ENCODE data around the gene FSIP1. TPM values are rescaled to one million over a fixed set of nuclear protein-coding genes. Genes with fewer than 3 reads are reported as not detected.

The FSIP1 gene
- total and polyA plus RNA-seq, 9 donors: 0.13 to 6.8 (median 0.79) TPM

DNA sequence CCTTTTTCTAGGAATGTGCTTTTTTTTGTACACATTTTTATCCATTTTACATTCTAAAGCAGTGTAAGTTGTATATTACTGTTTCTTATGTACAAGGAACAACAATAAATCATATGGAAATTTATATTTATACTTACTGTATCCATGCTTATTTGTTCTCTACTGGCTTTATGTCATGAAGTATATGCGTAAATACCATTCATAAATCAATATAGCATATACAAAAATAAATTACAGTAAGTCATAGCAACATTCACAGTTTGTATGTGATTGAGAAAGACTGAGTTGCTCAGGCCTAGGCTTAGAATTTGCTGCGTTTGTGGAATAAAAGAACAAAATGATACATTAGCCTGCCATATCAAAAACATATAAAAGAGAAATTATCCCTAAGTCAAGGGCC is 185.3 kb downstream of the FSIP1 start:
- Histone ChIP-seq H3K4me3 (no peak overlapping the region), H3K27me3 (no peaks in the 10 kb centered on the region), H3K36me3 (no peaks in the 10 kb centered on the region), H3K4me1 (ENCODE audit: insufficient read depth) (peaks cover 1% of the 10 kb centered on the region), H3K27ac (no peak overlapping the region), H3K9me3 (no peaks in the 10 kb centered on the region)
- no peak for DNase-seq
- TF ChIP-seq EP300 (IDR thresholded peaks at IDR 0.05) (no peak), POLR2A (IDR thresholded peaks at IDR 0.05) (no peak)
- TF ChIP-seq, protein P1, sequence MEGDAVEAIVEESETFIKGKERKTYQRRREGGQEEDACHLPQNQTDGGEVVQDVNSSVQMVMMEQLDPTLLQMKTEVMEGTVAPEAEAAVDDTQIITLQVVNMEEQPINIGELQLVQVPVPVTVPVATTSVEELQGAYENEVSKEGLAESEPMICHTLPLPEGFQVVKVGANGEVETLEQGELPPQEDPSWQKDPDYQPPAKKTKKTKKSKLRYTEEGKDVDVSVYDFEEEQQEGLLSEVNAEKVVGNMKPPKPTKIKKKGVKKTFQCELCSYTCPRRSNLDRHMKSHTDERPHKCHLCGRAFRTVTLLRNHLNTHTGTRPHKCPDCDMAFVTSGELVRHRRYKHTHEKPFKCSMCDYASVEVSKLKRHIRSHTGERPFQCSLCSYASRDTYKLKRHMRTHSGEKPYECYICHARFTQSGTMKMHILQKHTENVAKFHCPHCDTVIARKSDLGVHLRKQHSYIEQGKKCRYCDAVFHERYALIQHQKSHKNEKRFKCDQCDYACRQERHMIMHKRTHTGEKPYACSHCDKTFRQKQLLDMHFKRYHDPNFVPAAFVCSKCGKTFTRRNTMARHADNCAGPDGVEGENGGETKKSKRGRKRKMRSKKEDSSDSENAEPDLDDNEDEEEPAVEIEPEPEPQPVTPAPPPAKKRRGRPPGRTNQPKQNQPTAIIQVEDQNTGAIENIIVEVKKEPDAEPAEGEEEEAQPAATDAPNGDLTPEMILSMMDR (IDR thresholded peaks at IDR 0.05): no peak
- intact Hi-C loops (cut with DNase I): no loop called here
- WGBS, 3 donors: 64 to 68% (median 66%) methylated on average over 2 of the region's 2 CpGs

DNA sequence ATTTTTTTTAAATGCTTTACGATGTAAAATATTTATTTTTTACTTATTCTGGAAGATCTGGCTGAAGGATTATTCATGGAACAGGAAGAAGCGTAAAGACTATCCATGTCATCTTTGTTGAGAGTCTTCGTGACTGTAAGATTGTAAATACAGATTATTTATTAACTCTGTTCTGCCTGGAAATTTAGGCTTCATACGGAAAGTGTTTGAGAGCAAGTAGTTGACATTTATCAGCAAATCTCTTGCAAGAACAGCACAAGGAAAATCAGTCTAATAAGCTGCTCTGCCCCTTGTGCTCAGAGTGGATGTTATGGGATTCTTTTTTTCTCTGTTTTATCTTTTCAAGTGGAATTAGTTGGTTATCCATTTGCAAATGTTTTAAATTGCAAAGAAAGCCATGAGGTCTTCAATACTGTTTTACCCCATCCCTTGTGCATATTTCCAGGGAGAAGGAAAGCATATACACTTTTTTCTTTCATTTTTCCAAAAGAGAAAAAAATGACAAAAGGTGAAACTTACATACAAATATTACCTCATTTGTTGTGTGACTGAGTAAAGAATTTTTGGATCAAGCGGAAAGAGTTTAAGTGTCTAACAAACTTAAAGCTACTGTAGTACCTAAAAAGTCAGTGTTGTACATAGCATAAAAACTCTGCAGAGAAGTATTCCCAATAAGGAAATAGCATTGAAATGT is 186.1 kb downstream of the FSIP1 start:
- H3K27me3 ChIP-seq: no peaks in the 10 kb centered on the region
- no peak overlapping the region for H3K27ac ChIP-seq
- no peak for DNase-seq
- no peaks in the 10 kb centered on the region for H3K36me3 ChIP-seq
- intact Hi-C loops (cut with DNase I): no loop called here
- no peak overlapping the region for H3K4me3 ChIP-seq
- TF ChIP-seq, protein P1 (IDR thresholded peaks at IDR 0.05): no peak
- TF ChIP-seq EP300 (IDR thresholded peaks at IDR 0.05): no peak
- peaks cover 1% of the 10 kb centered on the region for H3K4me1 ChIP-seq (ENCODE audit: insufficient read depth)
- no peaks in the 10 kb centered on the region for H3K9me3 ChIP-seq
- 56 to 65% (median 60%) methylated on average over 5 of the region's 5 CpGs for WGBS, 3 donors

DNA sequence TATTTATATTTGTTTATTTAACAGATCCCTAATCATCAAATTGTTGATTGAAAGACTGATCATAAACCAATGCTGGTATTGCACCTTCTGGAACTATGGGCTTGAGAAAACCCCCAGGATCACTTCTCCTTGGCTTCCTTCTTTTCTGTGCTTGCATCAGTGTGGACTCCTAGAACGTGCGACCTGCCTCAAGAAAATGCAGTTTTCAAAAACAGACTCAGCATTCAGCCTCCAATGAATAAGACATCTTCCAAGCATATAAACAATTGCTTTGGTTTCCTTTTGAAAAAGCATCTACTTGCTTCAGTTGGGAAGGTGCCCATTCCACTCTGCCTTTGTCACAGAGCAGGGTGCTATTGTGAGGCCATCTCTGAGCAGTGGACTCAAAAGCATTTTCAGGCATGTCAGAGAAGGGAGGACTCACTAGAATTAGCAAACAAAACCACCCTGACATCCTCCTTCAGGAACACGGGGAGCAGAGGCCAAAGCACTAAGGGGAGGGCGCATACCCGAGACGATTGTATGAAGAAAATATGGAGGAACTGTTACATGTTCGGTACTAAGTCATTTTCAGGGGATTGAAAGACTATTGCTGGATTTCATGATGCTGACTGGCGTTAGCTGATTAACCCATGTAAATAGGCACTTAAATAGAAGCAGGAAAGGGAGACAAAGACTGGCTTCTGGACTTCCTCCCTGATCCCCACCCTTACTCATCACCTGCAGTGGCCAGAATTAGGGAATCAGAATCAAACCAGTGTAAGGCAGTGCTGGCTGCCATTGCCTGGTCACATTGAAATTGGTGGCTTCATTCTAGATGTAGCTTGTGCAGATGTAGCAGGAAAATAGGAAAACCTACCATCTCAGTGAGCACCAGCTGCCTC is 187.1 kb downstream of the FSIP1 start:
- H3K36me3 ChIP-seq: no peaks in the 10 kb centered on the region
- TF ChIP-seq, protein P1 (IDR thresholded peaks at IDR 0.05): no peak
- TF ChIP-seq EP300 (IDR thresholded peaks at IDR 0.05): no peak
- TF ChIP-seq POLR2A (IDR thresholded peaks at IDR 0.05): no peak
- intact Hi-C loops (cut with DNase I): no loop called here
- H3K4me1 ChIP-seq (ENCODE audit: insufficient read depth): peaks cover 1% of the 10 kb centered on the region
- H3K27ac ChIP-seq: no peak overlapping the region
- DNase-seq: no peak
- no peaks in the 10 kb centered on the region for H3K9me3 ChIP-seq
- H3K4me3 ChIP-seq: no peak overlapping the region
- H3K27me3 ChIP-seq: no peaks in the 10 kb centered on the region
- WGBS, 3 donors: 61 to 87% (median 68%) methylated on average over 8 of the region's 8 CpGs

DNA sequence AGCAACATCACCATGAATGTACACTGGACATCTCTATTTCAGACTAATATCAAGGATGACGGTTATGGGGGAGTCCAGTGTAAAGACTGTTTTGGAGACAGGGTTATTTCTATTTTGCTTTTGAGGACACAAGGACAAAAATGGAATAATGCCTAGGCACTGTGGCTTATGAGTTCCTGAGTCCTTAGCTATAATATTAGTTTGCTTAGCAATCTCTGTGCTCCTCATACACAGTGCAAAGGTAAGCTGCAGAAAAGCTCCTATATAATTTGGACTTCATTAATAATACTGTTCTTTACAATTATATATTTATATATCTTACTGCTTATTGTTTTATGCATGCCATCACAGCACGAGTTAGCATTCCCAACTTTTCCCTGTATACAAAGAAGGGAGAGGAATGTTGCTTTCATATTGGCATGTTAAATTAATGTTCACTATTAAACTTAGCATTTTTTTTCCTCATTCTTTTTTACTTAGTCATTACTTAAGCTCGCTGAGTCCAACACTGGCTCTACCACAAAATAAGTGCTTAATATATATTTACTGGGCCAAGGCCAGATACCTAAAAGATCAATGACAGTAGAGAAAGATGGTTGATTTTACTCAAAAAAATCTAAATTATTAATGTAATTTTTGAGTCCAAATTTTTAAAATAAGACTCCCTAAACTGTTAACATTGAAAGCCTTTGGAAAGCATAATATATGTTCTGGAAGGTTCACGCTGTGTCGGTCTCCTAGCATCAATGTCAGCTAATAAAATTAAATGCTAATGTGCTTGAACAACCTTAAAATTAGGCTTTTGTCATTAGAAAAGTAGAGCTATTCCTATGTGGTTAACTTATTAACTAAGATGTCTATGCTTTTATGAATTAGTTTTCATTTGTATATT is 187.9 kb downstream of the FSIP1 start:
- TF ChIP-seq, protein P1 (IDR thresholded peaks at IDR 0.05): no peak
- TF ChIP-seq EP300 (IDR thresholded peaks at IDR 0.05) (no peak), POLR2A (IDR thresholded peaks at IDR 0.05) (no peak)
- no peaks in the 10 kb centered on the region for H3K36me3 ChIP-seq
- no peak for DNase-seq
- H3K27ac ChIP-seq: no peak overlapping the region
- no peaks in the 10 kb centered on the region for H3K27me3 ChIP-seq
- peaks cover 1% of the 10 kb centered on the region for H3K4me1 ChIP-seq (ENCODE audit: insufficient read depth)
- no peaks in the 10 kb centered on the region for H3K9me3 ChIP-seq
- H3K4me3 ChIP-seq: no peak overlapping the region
- WGBS, 3 donors: 60 to 67% (median 65%) methylated on average over 5 of the region's 5 CpGs
- intact Hi-C loops (cut with DNase I): no loop called here

Data from ovary (tissue), 9 donors.